GM21423 (cell line): Measurements from ENCODE around the gene IMPG1.
"Not testable (repeated sequence)": the region's sequence is repeated elsewhere in the genome, so short reads cannot be mapped to it uniquely, and the experiment has no call there.

Source experiments
- ATAC-seq: cut with Tn5 transposase; IDR thresholded peaks from one replicate; pipeline ENCODE4 v1.9.1; 2021; ENCODE audit warnings: mild to moderate bottlenecking, moderate library complexity; ENCODE audit not compliant: unreplicated experiment

The IMPG1 gene

GRCh38 chr6:75947935-75948334 is 124.5 kb downstream of the IMPG1 start:
- no peak for ATAC-seq

GRCh38 chr6:75946146-75946831 is 126.2 kb downstream of the IMPG1 start:
- no peak for ATAC-seq

- ATAC-seq, result no peak
These were observed 129.1 kb downstream of the IMPG1 start for GRCh38 chr6:75943381-75943780.

GRCh38 chr6:75941509-75941908 is 131.0 kb downstream of the IMPG1 start:
- ATAC-seq, result no peak

- ATAC-seq, result no peak
These were observed 131.9 kb downstream of the IMPG1 start for GRCh38 chr6:75940564-75940963.

GRCh38 chr6:75937846-75938245 is 134.6 kb downstream of the IMPG1 start:
- ATAC-seq, result no peak

- no peak for ATAC-seq
These were observed 135.8 kb downstream of the IMPG1 start for GRCh38 chr6:75936682-75937081.

- ATAC-seq, result no peak
These were observed 137.0 kb downstream of the IMPG1 start for GRCh38 chr6:75935473-75935793.

GRCh38 chr6:75934643-75935472 is 137.6 kb downstream of the IMPG1 start:
- ATAC-seq, result peak; percentile 67

GRCh38 chr6:75933387-75933975 is 139.0 kb downstream of the IMPG1 start:
- ATAC-seq, result no peak

GRCh38 chr6:75932067-75932466 is 140.4 kb downstream of the IMPG1 start:
- peak; percentile 37 for ATAC-seq

- no peak for ATAC-seq
These were observed 141.3 kb downstream of the IMPG1 start for GRCh38 chr6:75931011-75931680.

- peak; percentile 39 for ATAC-seq
These were observed 145.9 kb downstream of the IMPG1 start for GRCh38 chr6:75926293-75927168.

GRCh38 chr6:75922226-75922625 is 150.2 kb downstream of the IMPG1 start:
- ATAC-seq, result no peak

GRCh38 chr6:75913040-75913439 is 159.4 kb downstream of the IMPG1 start:
- no peak for ATAC-seq

- ATAC-seq, result no peak
These were observed 165.0 kb downstream of the IMPG1 start for GRCh38 chr6:75907444-75907843.

- no peak for ATAC-seq
These were observed 165.6 kb downstream of the IMPG1 start for GRCh38 chr6:75906871-75907270.

- not testable (repeated sequence) for ATAC-seq
These were observed 167.3 kb downstream of the IMPG1 start for GRCh38 chr6:75905129-75905528.

GRCh38 chr6:75900216-75900615 is 172.2 kb downstream of the IMPG1 start:
- ATAC-seq, result not testable (repeated sequence)

- ATAC-seq, result no peak
These were observed 175.9 kb downstream of the IMPG1 start for GRCh38 chr6:75896526-75896925.

- ATAC-seq, result no peak
These were observed 178.7 kb downstream of the IMPG1 start for GRCh38 chr6:75893776-75894152.
